Type B pancreatic cell (in vitro differentiated cells): Measurements from ENCODE around the gene MAPK11. TPM values are rescaled to one million over a fixed set of nuclear protein-coding genes. Genes with fewer than 3 reads are reported as not detected.

Experiments
- DNase-seq: peaks from one replicate; pipeline ENCODE4 v3.0.0; 2021; ENCODE audit warnings: mixed read lengths; ENCODE audit not compliant: unreplicated experiment; ENCODE audit errors: extremely low spot score
- H3K27ac Mint-ChIP-seq: 2 replicates; pipeline ENCODE4 v1.8.0; 2021; ENCODE audit warnings: mild to moderate bottlenecking, mixed read lengths
- H3K27me3 Mint-ChIP-seq: 2 replicates; pipeline ENCODE4 v1.8.0; 2021; ENCODE audit warnings: mixed read lengths
- H3K36me3 Mint-ChIP-seq: 2 replicates; pipeline ENCODE4 v1.8.0; 2021; ENCODE audit warnings: mixed read lengths
- H3K4me1 Mint-ChIP-seq: one replicate; pipeline ENCODE4 v1.8.0; 2021; ENCODE audit warnings: mixed read lengths; ENCODE audit not compliant: unreplicated experiment
- H3K4me3 Mint-ChIP-seq: 2 replicates; pipeline ENCODE4 v1.8.0; 2021; ENCODE audit warnings: mild to moderate bottlenecking, mixed read lengths
- H3K9me3 Mint-ChIP-seq: 2 replicates; pipeline ENCODE4 v1.8.0; 2021; ENCODE audit warnings: mixed read lengths
- total RNA-seq: library from RNA; stranded (reverse); gene quantifications from 2 replicates; pipeline ENCODE4 v1.2.1, GENCODE V29; 2021; ENCODE audit warnings: low replicate concordance
- TF ChIP-seq, protein P1 (sequence below): fragments of 200-600 bp; sonication (generic); conservative IDR thresholded peaks from 2 replicates; pipeline ENCODE4 v1.5.0; 2021; ENCODE audit warnings: antibody characterized with exemption, mild to moderate bottlenecking

MAPK11 gene
- total RNA-seq, 1 donor from 2014 or later, result 7.4 TPM

DNA sequence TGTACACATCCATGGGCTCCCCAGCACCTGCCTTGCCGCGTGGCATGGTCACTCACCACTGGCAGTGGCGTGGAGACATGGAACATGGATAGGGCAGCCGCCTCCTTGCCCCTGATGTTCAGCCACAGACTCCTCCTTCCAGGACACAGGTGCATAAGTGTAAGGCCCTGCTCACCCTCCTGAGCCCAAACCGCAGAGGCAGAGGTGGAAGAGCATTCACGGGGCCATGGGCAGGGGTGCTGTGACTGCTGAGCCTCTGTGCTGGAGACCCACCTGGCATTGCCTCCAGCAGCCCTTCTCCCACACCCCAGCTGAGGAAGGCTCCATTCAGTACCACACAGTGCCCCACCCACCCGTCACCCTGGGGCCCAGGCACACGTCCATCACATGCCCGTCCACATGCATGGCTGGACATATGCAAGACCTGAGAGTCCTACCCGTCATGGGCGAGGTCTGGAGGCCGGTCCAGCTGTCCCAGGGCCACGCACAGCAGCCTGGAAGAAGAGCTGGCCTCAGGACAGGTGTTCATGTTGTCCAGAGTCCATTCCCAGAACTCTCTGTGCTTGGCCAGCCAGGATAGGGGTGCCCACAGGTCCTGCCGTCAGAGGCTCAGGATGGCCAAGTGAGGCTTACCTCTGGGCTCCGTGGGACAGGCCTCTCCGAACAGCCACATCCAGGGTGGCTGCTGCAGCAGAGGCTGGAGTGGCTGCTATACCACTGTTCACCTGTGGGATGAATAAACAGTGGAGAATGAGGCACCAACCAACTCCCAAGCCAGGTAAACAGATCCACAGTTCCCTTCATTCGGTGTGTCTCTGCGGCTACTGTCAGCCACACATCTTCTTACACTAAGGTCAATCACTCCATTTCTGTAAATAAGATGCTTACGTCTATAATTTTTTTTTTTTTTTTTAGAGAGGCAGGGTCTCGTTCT is 23.7 kb downstream of the MAPK11 start:
- DNase-seq, result no peak
- no peaks in the 10 kb centered on the region for H3K9me3 Mint-ChIP-seq
- no peaks in the 10 kb centered on the region for H3K27me3 Mint-ChIP-seq
- peaks cover 11% of the 10 kb centered on the region for H3K4me1 Mint-ChIP-seq
- no peaks in the 10 kb centered on the region for H3K36me3 Mint-ChIP-seq
- H3K4me3 Mint-ChIP-seq, result peak overlapping the region; percentile 97
- TF ChIP-seq, protein P1, sequence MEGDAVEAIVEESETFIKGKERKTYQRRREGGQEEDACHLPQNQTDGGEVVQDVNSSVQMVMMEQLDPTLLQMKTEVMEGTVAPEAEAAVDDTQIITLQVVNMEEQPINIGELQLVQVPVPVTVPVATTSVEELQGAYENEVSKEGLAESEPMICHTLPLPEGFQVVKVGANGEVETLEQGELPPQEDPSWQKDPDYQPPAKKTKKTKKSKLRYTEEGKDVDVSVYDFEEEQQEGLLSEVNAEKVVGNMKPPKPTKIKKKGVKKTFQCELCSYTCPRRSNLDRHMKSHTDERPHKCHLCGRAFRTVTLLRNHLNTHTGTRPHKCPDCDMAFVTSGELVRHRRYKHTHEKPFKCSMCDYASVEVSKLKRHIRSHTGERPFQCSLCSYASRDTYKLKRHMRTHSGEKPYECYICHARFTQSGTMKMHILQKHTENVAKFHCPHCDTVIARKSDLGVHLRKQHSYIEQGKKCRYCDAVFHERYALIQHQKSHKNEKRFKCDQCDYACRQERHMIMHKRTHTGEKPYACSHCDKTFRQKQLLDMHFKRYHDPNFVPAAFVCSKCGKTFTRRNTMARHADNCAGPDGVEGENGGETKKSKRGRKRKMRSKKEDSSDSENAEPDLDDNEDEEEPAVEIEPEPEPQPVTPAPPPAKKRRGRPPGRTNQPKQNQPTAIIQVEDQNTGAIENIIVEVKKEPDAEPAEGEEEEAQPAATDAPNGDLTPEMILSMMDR, result peak; percentile 42
- H3K27ac Mint-ChIP-seq, result peak overlapping the region; percentile 62

DNA sequence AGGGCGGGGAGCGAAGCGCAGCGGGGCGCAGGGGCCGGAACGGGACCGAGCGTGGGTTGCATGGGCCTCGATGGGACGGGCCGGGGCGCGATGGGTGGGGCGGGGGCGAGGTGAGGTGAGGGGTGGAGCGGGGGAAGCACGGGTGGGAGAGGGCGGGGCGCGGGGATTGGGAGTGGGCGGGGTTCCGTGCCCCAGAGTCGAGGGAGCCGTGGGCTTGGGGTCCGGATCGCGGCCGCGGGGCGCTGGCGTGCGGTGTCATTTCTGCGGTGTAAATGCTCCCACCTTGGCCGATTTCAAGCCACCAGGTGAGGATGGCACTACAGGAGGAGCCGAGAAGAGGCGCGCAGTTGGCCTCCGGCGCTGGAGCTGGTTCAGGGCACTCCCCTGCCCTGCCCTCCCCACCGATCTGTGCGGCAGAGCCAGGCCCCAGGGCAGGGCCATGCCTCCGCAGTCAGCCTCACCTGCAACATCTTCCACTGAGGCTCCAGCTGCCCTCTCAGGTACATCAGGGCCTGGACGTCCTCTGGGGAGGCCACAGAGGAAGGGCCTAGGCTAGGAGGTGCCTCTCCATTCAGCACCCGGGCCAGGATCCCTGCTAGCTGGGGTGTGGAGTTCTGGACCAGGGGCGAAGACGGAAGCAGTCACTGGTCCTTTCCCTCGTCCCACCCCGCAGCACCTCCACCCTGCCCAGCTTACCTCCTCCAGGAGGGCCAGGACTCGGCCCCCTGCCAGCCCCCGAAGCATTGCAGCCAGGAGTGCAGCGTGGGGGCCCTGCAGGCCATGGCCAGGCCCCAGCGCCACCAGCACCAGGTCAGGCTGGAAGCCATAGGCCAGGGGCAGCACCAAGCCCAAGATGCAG is 24.7 kb downstream of the MAPK11 start:
- Mint-ChIP-seq H3K4me1 (peaks cover 18% of the 10 kb centered on the region), H3K4me3 (peak overlapping the region; percentile 97), H3K27me3 (no peaks in the 10 kb centered on the region), H3K9me3 (no peaks in the 10 kb centered on the region), H3K36me3 (peaks cover 4% of the 10 kb centered on the region), H3K27ac (peak overlapping the region; percentile 98)
- TF ChIP-seq, protein P1, result no peak
- DNase-seq, result no peak

DNA sequence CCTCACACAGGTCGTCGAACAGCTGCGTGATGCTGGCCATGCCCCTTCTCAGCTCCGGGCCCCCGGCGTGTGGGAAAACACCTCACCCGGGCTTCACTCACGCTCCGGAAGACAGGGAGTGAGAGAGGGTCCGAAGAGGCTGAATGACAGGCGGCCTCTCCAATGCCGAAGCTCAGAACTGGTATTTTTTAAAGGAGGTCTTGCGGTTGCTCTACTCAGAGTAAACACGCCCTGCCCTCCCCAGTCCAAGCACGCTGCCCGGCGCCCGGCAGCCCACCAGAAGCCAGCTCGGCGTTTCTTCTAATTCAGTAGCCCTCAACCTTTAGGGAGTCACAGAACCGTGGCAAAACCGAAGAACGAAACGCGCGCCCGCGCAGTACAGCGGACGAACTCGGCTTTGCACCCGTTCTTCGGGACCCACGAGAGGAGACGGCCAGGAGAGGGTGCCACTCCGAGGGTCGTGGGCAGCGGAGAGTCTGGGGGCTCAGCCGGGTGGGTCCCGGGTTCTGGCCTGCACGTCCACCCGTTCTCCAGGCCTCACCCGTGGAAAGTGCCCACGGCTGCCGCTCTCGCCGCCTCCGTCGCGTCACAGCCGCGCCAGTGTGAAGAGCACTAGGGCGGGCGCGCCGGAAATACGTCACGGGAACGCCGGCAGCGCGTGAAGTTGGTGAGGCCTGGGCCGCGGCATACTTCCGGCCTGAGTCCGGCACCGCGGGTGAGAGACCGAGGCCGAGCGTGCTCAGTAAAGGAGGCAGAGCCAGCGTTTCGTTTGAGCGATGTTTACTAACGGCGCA is 25.6 kb downstream of the MAPK11 start, which contains the start of gene TUBGCP6:
Gene TUBGCP6 (minus strand): TSS at position 604 of the 794 bp plus-strand sequence. CDS start 564 bp downstream, at position 40.
- TF ChIP-seq, protein P1, result peak; percentile 61
- Mint-ChIP-seq H3K9me3 (no peaks in the 10 kb centered on the region), H3K36me3 (peaks cover 4% of the 10 kb centered on the region), H3K4me1 (peaks cover 18% of the 10 kb centered on the region), H3K4me3 (peak within 1 kb of the TSS; percentile 97), H3K27ac (peak within 1 kb of the TSS; percentile 98), H3K27me3 (no peaks in the 10 kb centered on the region)
- peak; percentile 94 for DNase-seq

DNA sequence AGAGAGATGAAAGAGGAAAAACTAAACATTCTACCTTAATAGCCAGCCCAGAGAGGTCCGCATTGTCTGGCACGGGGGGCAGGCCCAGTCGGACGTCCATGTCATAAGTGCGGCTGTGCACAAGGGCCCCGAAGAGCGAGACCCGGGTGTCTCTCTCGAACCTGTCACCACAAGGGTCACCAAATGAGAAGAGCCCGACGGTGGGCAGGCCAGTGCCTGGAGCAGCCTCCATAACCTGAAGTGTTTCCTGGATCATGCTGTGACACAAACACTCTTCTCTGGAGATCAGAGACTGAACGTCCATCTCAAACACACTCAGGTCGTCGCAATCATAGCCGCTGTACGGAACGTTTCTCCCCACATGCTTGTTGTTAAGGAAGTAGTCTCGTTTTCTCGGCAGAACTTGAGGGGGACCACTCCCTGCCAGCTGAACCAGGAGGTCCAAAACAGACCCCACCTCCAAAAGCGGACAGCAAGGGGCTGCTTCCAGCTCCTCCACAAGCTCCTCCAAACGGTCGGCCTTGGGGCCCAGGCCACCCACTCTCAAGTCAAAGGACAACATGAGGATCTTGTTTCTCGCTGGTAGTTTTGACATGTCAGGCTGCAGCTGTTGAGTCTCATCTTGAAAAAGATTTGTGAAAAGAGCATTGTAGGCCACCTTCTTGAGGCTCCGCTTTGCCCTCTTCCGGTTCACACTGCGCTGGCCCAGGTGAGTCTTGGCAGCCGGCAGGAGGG is 26.3 kb downstream of the MAPK11 start:
- no peaks in the 10 kb centered on the region for H3K27me3 Mint-ChIP-seq
- H3K27ac Mint-ChIP-seq, result peak overlapping the region; percentile 98
- TF ChIP-seq, protein P1, result no peak
- H3K4me1 Mint-ChIP-seq, result peaks cover 18% of the 10 kb centered on the region
- no peak for DNase-seq
- H3K36me3 Mint-ChIP-seq, result peaks cover 4% of the 10 kb centered on the region
- no peaks in the 10 kb centered on the region for H3K9me3 Mint-ChIP-seq
- H3K4me3 Mint-ChIP-seq, result peak overlapping the region; percentile 97
